H9 (cell line): ENCODE data around the gene USP6. TPM values are rescaled to one million over a fixed set of nuclear protein-coding genes. Genes with fewer than 3 reads are reported as not detected.

ENCODE experiments used
- DNase-seq: peaks from one replicate; pipeline ENCODE4 v3.0.0-alpha.2; 2017
- H2AFZ ChIP-seq: one replicate; pipeline ENCODE4 v1.6.1; 2013; ENCODE audit warnings: mild to moderate bottlenecking, low read length, control low read depth, moderate library complexity
- H2AK5ac ChIP-seq: 2 replicates; pipeline ENCODE4 v1.6.1; 2013; ENCODE audit warnings: low read length, control low read depth, mixed read lengths; ENCODE audit not compliant: insufficient read length
- H2BK120ac ChIP-seq: one replicate; pipeline ENCODE4 v1.6.1; 2013; ENCODE audit warnings: low read depth, mild to moderate bottlenecking, low read length, control low read depth, inconsistent platforms; ENCODE audit not compliant: poor library complexity, severe bottlenecking
- H2BK12ac ChIP-seq: 2 replicates; pipeline ENCODE4 v1.6.1; 2013; ENCODE audit warnings: low read length, control low read depth, mixed read lengths, low read depth; ENCODE audit not compliant: insufficient read length
- H2BK15ac ChIP-seq: 2 replicates; pipeline ENCODE4 v1.6.1; 2013; ENCODE audit warnings: low read depth, low read length, control low read depth
- H2BK20ac ChIP-seq: one replicate; pipeline ENCODE4 v1.6.1; 2013; ENCODE audit warnings: low read depth, mild to moderate bottlenecking, low read length, control low read depth, inconsistent platforms; ENCODE audit not compliant: poor library complexity, severe bottlenecking
- H2BK5ac ChIP-seq: 2 replicates; pipeline ENCODE4 v1.6.1; 2013; ENCODE audit warnings: low read length, control low read depth, mixed read lengths; ENCODE audit not compliant: insufficient read length
- H3K14ac ChIP-seq: 2 replicates; pipeline ENCODE4 v1.6.1; 2013; ENCODE audit warnings: low read length, control low read depth; ENCODE audit not compliant: insufficient read depth
- H3K18ac ChIP-seq: 2 replicates; pipeline ENCODE4 v1.6.1; 2013; ENCODE audit warnings: low read depth, mild to moderate bottlenecking, mixed read lengths, low read length, control low read depth; ENCODE audit not compliant: insufficient read length
- H3K23ac ChIP-seq: 2 replicates; pipeline ENCODE4 v1.6.1; 2013; ENCODE audit warnings: low read length, control low read depth, mixed read lengths, low read depth; ENCODE audit not compliant: insufficient read length
- H3K23me2 ChIP-seq: 2 replicates; pipeline ENCODE4 v1.6.1; 2013; ENCODE audit warnings: low read depth, mild to moderate bottlenecking, mixed read lengths, low read length, control low read depth; ENCODE audit not compliant: insufficient read length, poor library complexity, severe bottlenecking
- H3K27ac ChIP-seq: 2 replicates; pipeline ENCODE4 v1.5.1; 2013; ENCODE audit warnings: low read length, control low read depth, mixed read lengths, low read depth; ENCODE audit not compliant: insufficient read length
- H3K27me3 ChIP-seq: 2 replicates; pipeline ENCODE4 v1.6.1; 2013; ENCODE audit warnings: low read length, control low read depth, inconsistent platforms; ENCODE audit not compliant: insufficient read depth
- H3K4ac ChIP-seq: 2 replicates; pipeline ENCODE4 v1.6.1; 2013; ENCODE audit warnings: low read depth, mild to moderate bottlenecking, control low read depth, inconsistent platforms, low read length, moderate library complexity
- H3K4me1 ChIP-seq: 2 replicates; pipeline ENCODE4 v1.6.1; 2013; ENCODE audit warnings: low read length, control low read depth, inconsistent platforms; ENCODE audit not compliant: insufficient read depth
- H3K4me2 ChIP-seq: 2 replicates; pipeline ENCODE4 v1.6.1; 2013; ENCODE audit warnings: low read length, control low read depth, mixed read lengths; ENCODE audit not compliant: insufficient read length, insufficient read depth
- H3K56ac ChIP-seq: 2 replicates; pipeline ENCODE4 v1.6.1; 2013; ENCODE audit warnings: low read depth, mild to moderate bottlenecking, mixed read lengths, low read length, control low read depth; ENCODE audit not compliant: insufficient read length
- H3K79me1 ChIP-seq: 2 replicates; pipeline ENCODE4 v1.6.1; 2013; ENCODE audit warnings: low read depth, mild to moderate bottlenecking, moderate library complexity, low read length, control low read depth, inconsistent platforms; ENCODE audit not compliant: insufficient read depth, poor library complexity, severe bottlenecking
- H3K79me2 ChIP-seq: 2 replicates; pipeline ENCODE4 v1.6.1; 2013; ENCODE audit warnings: low read length, control low read depth, inconsistent platforms; ENCODE audit not compliant: insufficient read depth
- H3K9ac ChIP-seq: 2 replicates; pipeline ENCODE4 v1.6.1; 2013; ENCODE audit warnings: low read length, control low read depth, mixed read lengths; ENCODE audit not compliant: insufficient read length; ENCODE audit errors: extremely low read depth
- H3K9me3 ChIP-seq: one replicate; pipeline ENCODE4 v1.6.1; 2013; ENCODE audit warnings: low read depth, low read length, inconsistent platforms; ENCODE audit not compliant: control insufficient read depth
- H3T11ph ChIP-seq: one replicate; pipeline ENCODE4 v1.6.1; 2013; ENCODE audit warnings: mild to moderate bottlenecking, low read length, control low read depth, inconsistent platforms
- H4K20me1 ChIP-seq: one replicate; pipeline ENCODE4 v1.6.1; 2013; ENCODE audit not compliant: control insufficient read depth, insufficient read length, insufficient read depth
- H4K5ac ChIP-seq: 2 replicates; pipeline ENCODE4 v1.6.1; 2013; ENCODE audit warnings: low read depth, mild to moderate bottlenecking, mixed read lengths, low read length, control low read depth; ENCODE audit not compliant: insufficient read length
- H4K8ac ChIP-seq: replicated peaks from 2 replicates; pipeline ENCODE4 v1.6.1; 2013; ENCODE audit warnings: low read length, control low read depth, mixed read lengths, low read depth; ENCODE audit not compliant: insufficient read length
- H4K91ac ChIP-seq: 2 replicates; pipeline ENCODE4 v1.6.1; 2013; ENCODE audit warnings: low read depth, mild to moderate bottlenecking, moderate library complexity, mixed read lengths, low read length, control low read depth; ENCODE audit not compliant: insufficient read length
- H3K27ac Mint-ChIP-seq, 3 experiments: 2 replicates in 2 of 3; 3 replicates in 1 of 3; pipeline ENCODE4 v1.8.0; 2020 to 2021; ENCODE audit warnings: mixed read lengths in 3 of 3, mild to moderate bottlenecking in 1 of 3, moderate library complexity in 1 of 3
- H3K27me3 Mint-ChIP-seq: 2 replicates; pipeline ENCODE4 v1.8.0; 2021; ENCODE audit warnings: low read depth, mild to moderate bottlenecking, moderate library complexity, mixed read lengths
- H3K36me3 Mint-ChIP-seq, 3 experiments: 2 replicates in 2 of 3; 3 replicates in 1 of 3; pipeline ENCODE4 v1.8.0; 2020 to 2021; ENCODE audit warnings: low read depth in 3 of 3, mixed read lengths in 3 of 3; ENCODE audit not compliant: insufficient read depth in 1 of 3
- H3K4me1 Mint-ChIP-seq, 2 experiments: 2 replicates each; pipeline ENCODE4 v1.8.0; 2020; ENCODE audit warnings: mixed read lengths in 2 of 2
- H3K4me3 Mint-ChIP-seq, 2 experiments: 2 replicates in 1 of 2; 3 replicates in 1 of 2; pipeline ENCODE4 v1.8.0; 2020 to 2021; ENCODE audit warnings: mild to moderate bottlenecking in 2 of 2, mixed read lengths in 2 of 2, moderate library complexity in 1 of 2
- H3K9me3 Mint-ChIP-seq, 2 experiments: 2 replicates in 1 of 2; 3 replicates in 1 of 2; pipeline ENCODE4 v1.8.0; 2020; ENCODE audit warnings: mild to moderate bottlenecking in 2 of 2, mixed read lengths in 2 of 2, moderate library complexity in 1 of 2
- CTCF ChIP-seq: fragments of 200-600 bp; sonication (generic); conservative IDR thresholded peaks from 3 replicates; pipeline ENCODE4 v1.8.0; 2021; ENCODE audit warnings: antibody characterized with exemption, mild to moderate bottlenecking
- WGBS: extraction: QIAGEN DNeasy Blood & Tissue Kit; methylation state at CpG from one replicate; pipeline ENCODE4 v1.1.7; 2013; ENCODE audit warnings: missing lambda C conversion rate, low lambda C conversion rate, mixed read lengths; ENCODE audit not compliant: insufficient read length; ENCODE audit errors: extremely low coverage; 5-methylcytosine and 5-hydroxymethylcytosine counted together
- total RNA-seq: library from RNA; stranded (reverse); gene quantifications from 2 replicates; pipeline ENCODE4 v1.2.1, GENCODE V29; 2021

The USP6 gene
- total RNA-seq, 1 experiment from 2014 or later: 0.17 TPM

GRCh38 chr17:5201011-5201410 lies 85.2 kb downstream of the USP6 start:
- Histone ChIP-seq H2BK15ac (no peak overlapping the region), H3K23ac (no peak overlapping the region), H3K14ac (no peak overlapping the region), H3T11ph (no peak overlapping the region), H3K9ac (no peak overlapping the region), H3K23me2 (no peaks in the 10 kb centered on the region), H2AK5ac (no peak overlapping the region), H3K4me1 (no peaks in the 10 kb centered on the region), H4K20me1 (no peaks in the 10 kb centered on the region), H3K56ac (no peak overlapping the region), H3K18ac (no peak overlapping the region), H4K91ac (no peak overlapping the region), H3K79me1 (no peaks in the 10 kb centered on the region), H2BK12ac (no peak overlapping the region), H2AFZ (no peak overlapping the region), H4K8ac (no peak overlapping the region), H3K79me2 (no peaks in the 10 kb centered on the region), H2BK120ac (no peak overlapping the region), H3K4ac (no peak overlapping the region), H3K4me2 (no peak overlapping the region), H3K27ac (no peak overlapping the region), H4K5ac (no peak overlapping the region), H2BK5ac (no peak overlapping the region), H3K9me3 (no peaks in the 10 kb centered on the region), H2BK20ac (no peak overlapping the region), H3K27me3 (no peaks in the 10 kb centered on the region)
- H3K36me3 Mint-ChIP-seq: no peaks in the 10 kb centered on the region
- no peaks in the 10 kb centered on the region; the same call in 1 of the 2 replicates for H3K27me3 Mint-ChIP-seq
- H3K27ac Mint-ChIP-seq: no peak overlapping the region
- no peak for DNase-seq
- H3K4me3 Mint-ChIP-seq: no peak overlapping the region
- H3K9me3 Mint-ChIP-seq: peaks cover 0 to 3% of the 10 kb centered on the region in 2 experiments; a peak in 2 of 5 replicates
- no peak for TF ChIP-seq CTCF
- no peaks in the 10 kb centered on the region for H3K4me1 Mint-ChIP-seq
- no CpG with 5 or more reads among the region's 8 CpGs for WGBS
